Stimulated activated naive B cell treated with anti-CD40 and anti-IgM and Interleukin-4, amounts not matched to agents 10 μg/mL and 1 μg/mL and 100 μg/mL, for 72 hours (primary cell): Measurements from ENCODE around the gene GNPTG.
A peak's percentile ranks its signal among the peaks of the same experiment; 100 is the strongest.

Experiments used
- ATAC-seq, 2 donors: fragments of 150-1000 bp; cut with Tn5 transposase; replicated peaks; 2 replicates each; pipeline ENCODE4 v1.10.0; 2021; ENCODE audit warnings: moderate library complexity in 1 of 2
- DNase-seq: peaks from one replicate; pipeline ENCODE4 v3.0.0; 2021
- H3K27ac Mint-ChIP-seq: one replicate; pipeline ENCODE4 v1.8.0; 2022; ENCODE audit warnings: mild to moderate bottlenecking, mixed read lengths
- H3K27me3 Mint-ChIP-seq, 2 donors: one replicate each; pipeline ENCODE4 v1.8.0; 2022; ENCODE audit warnings: mixed read lengths in 2 of 2
- H3K36me3 Mint-ChIP-seq, 2 donors: one replicate each; pipeline ENCODE4 v1.8.0; 2022; ENCODE audit warnings: mixed read lengths in 2 of 2, mild to moderate bottlenecking in 1 of 2
- H3K4me1 Mint-ChIP-seq, 2 donors: one replicate each; pipeline ENCODE4 v1.8.0; 2022; ENCODE audit warnings: mixed read lengths in 2 of 2, mild to moderate bottlenecking in 1 of 2
- H3K4me3 Mint-ChIP-seq, 2 donors: one replicate each; pipeline ENCODE4 v1.8.0; 2022; ENCODE audit warnings: mild to moderate bottlenecking in 2 of 2, mixed read lengths in 2 of 2, moderate library complexity in 1 of 2
- H3K9me3 Mint-ChIP-seq, 2 donors: one replicate each; pipeline ENCODE4 v1.8.0; 2022; ENCODE audit warnings: mixed read lengths in 2 of 2, mild to moderate bottlenecking in 1 of 2

GNPTG gene

DNA sequence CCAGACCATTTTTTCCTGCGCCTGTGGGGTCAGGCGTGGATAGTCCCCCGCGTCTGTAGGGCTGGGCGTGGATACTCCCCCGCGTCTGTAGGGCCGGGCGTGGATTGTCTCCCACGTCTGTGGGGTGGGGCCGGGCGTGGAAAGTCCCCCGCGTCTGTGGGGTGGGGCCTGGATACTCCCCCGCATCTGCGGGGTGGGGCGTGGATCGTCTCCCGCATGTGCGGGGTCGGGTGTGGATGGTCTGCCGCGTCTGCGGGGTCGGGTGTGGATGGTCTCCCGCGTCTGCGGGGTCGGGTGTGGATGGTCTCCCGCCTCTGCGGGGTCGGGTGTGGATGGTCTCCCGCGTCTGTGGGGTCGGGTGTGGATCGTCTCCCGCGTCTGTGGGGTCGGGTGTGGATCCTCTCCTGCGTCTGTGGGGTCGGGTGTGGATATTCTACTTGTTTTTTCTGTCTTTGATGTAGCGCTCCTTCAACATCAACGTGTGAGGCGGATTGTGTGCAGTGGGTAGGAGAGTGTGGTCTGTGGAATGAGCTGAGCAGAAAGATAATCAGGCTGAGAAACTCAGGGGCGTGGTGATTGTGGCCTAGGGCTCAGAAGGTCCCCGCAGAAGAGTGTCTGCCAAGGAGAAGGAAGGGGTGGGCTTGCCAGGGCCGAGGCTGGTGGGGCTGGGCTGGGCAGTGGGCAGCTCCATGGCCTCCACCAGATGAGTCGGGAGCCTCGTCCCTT, 3.2 kb downstream of the GNPTG start:
- Mint-ChIP-seq H3K4me1 (peaks cover 39 to 73% of the 10 kb centered on the region in 2 donors), H3K4me3 (peak overlapping the region; percentile 39 to 48)
- no peak for ATAC-seq

GRCh38 chr16:1355591-1355990, 3.9 kb downstream of the GNPTG start:
- Mint-ChIP-seq H3K4me3 (peak overlapping the region; percentile 48 to 65), H3K36me3 (peaks cover 4 to 31% of the 10 kb centered on the region in 2 donors), H3K9me3 (no peaks in the 10 kb centered on the region), H3K4me1 (peaks cover 36 to 67% of the 10 kb centered on the region in 2 donors), H3K27me3 (no peaks in the 10 kb centered on the region), H3K27ac (peak overlapping the region; percentile 89)
- no peak for DNase-seq
- ATAC-seq: no peak

More for the DNA sequence above, 3.2 kb downstream of the GNPTG start:
- Mint-ChIP-seq H3K27ac (peak overlapping the region; percentile 89), H3K36me3 (peaks cover 3 to 32% of the 10 kb centered on the region in 2 donors), H3K27me3 (no peaks in the 10 kb centered on the region), H3K9me3 (no peaks in the 10 kb centered on the region)
- DNase-seq: no peak

DNA sequence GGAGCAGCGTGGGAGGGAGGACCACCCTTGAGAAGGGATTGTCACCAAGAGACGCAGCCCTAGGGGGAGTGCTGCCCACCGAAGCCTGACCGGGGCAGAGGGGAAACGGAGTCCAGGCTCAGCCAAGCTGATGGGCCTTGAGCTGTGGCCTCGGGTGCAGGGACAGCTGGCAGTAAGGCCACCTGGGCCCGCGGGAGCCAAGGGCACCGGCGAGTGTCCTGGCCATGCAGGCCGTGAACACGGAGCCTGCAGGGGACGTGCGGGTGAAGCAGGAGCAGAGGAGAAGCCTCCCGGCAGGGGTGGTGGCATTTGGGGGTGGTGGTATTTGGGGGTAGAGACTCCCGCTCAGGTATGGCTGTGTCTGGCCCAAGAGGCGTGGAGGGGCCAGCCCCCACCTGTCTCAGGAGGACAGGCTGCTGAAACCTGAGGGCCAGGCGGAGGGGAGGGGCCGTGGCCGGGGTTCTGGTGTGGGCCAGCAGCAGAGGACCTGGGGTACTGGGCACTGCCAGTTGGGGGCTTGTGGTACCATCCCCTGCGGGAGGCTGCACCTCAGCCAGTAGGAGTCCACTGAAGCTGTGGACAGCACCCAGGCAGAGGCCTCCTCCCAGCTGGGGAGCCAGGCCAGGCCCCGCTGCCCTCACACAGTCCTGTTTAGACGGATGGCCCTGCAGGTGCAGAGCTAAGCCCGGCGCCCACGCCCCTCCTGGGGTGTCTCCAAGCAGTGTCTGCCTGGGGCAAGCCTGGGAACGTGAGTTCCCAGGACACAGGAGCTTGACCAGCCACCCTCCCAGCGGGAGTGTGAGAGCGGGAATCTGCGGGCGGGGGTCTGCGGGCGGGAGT, 4.5 kb downstream of the GNPTG start:
- Mint-ChIP-seq H3K4me3 (no peak overlapping the region), H3K36me3 (peaks cover 4 to 31% of the 10 kb centered on the region in 2 donors), H3K27me3 (no peaks in the 10 kb centered on the region), H3K27ac (peak overlapping the region; percentile 89), H3K4me1 (peaks cover 35 to 64% of the 10 kb centered on the region in 2 donors), H3K9me3 (no peaks in the 10 kb centered on the region)
- DNase-seq (no peak), ATAC-seq (no peak)

DNA sequence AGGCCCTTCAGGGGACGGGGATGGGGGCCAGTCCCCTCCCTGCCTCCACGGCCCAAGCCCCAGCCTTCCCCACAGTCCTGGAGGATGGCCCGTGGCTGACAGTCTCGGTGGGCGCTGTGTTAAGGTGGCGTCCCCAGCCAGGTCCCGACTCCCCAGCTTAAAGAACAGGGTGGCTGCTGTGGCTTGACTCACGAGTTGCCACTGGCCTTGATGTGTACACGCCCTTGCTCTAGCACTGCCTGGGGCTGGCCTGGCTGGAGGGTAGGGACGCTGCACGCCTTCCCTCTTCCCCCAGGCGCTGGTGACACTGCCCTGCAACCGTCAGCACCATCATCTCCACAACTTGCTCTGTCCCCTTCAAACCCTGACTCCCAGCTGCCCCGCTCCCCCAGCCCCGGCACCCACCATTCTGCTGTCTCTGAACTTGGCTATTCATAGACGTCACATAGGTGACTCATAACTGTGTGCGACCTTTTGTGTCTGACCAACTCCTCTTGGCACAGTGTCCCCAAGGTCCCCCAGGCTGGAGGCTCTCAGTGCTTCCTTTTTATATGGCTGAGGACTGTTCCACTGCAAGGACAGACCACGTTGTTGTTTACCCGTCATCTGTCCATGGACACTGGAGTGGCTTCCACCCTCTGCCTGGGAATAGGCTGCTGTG, 6.3 kb downstream of the GNPTG start:
- no peaks in the 10 kb centered on the region for H3K9me3 Mint-ChIP-seq
- DNase-seq (no peak), ATAC-seq (peak; percentile 82 to 87)
- H3K4me1 Mint-ChIP-seq: peaks cover 32 to 57% of the 10 kb centered on the region in 2 donors
- H3K36me3 Mint-ChIP-seq: peaks cover 7 to 30% of the 10 kb centered on the region in 2 donors
- peak overlapping the region; percentile 31 for H3K27ac Mint-ChIP-seq
- no peaks in the 10 kb centered on the region for H3K27me3 Mint-ChIP-seq
- no peak overlapping the region for H3K4me3 Mint-ChIP-seq

DNA sequence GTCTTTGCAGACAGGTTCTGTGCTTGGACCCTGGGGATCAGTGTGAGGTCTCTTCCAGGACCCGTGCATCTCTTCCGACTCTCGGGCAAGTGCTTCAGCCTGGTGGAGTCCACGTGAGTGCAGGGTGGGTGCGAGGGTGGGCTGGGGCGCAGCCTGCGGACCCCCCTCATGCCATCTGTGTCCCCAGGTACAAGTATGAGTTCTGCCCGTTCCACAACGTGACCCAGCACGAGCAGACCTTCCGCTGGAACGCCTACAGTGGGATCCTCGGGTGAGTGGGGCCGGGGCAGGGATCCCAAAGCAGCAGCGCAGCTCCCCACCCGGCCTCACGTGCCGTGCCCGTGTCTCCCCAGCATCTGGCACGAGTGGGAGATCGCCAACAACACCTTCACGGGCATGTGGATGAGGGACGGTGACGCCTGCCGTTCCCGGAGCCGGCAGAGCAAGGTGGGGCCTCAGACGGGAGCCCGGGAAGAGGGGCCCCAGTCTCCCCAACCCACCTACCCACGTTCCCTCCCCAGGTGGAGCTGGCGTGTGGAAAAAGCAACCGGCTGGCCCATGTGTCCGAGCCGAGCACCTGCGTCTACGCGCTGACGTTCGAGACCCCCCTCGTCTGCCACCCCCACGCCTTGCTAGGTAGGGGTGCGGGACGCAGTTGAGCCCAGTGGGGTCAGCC, 10.1 kb downstream of the GNPTG start:
- H3K4me3 Mint-ChIP-seq: no peak overlapping the region
- no peak for ATAC-seq
- no peak for DNase-seq
- no peaks in the 10 kb centered on the region for H3K9me3 Mint-ChIP-seq
- H3K36me3 Mint-ChIP-seq: peaks cover 20 to 26% of the 10 kb centered on the region in 2 donors
- H3K27me3 Mint-ChIP-seq: no peaks in the 10 kb centered on the region
- H3K4me1 Mint-ChIP-seq: peaks cover 20 to 31% of the 10 kb centered on the region in 2 donors
- no peak overlapping the region for H3K27ac Mint-ChIP-seq

DNA sequence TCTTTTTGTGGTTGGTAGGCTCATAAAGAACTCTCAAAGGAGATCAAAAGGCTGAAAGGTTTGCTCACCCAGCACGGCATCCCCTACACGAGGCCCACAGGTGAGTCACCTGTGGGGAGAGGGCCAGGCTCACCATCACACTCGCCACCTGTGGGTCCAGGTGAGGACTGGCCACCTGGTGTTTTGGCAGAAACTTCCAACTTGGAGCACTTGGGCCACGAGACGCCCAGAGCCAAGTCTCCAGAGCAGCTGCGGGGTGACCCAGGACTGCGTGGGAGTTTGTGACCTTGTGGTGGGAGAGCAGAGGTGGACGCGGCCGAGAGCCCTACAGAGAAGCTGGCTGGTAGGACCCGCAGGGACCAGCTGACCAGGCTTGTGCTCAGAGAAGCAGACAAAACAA, 11.1 kb downstream of the GNPTG start:
- ATAC-seq (no peak), DNase-seq (no peak)
- no peak overlapping the region for H3K4me3 Mint-ChIP-seq
- H3K36me3 Mint-ChIP-seq: peaks cover 20 to 26% of the 10 kb centered on the region in 2 donors
- no peak overlapping the region for H3K27ac Mint-ChIP-seq
- no peaks in the 10 kb centered on the region for H3K27me3 Mint-ChIP-seq
- peaks cover 19 to 27% of the 10 kb centered on the region in 2 donors for H3K4me1 Mint-ChIP-seq
- no peaks in the 10 kb centered on the region for H3K9me3 Mint-ChIP-seq

DNA sequence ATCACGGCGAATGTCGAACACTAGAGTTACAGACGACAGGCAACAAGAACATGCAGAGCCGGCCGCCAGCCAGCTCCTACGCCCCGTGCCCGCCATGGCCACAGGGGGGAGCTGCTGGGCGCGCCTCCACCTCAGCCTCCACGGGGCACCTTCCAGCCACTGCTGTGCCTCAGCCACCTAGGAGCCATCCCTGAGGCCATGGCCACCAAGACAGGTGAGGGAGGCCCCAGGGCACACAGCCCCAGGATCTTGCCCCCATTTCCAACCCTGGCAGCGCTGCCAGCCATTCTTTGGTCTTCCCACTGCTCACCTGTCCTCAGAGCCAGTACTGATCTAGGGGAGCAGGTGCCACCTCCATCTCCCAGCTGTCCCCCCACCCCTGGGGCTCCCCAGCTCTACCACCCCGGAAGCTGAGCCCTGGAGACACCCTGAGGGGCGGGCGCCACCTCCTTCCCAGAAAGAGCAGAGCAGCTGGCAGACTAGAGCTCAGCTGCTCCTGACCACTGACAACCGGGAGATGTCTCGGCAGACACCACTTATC, 11.8 kb downstream of the GNPTG start:
- ATAC-seq (peak; percentile 94 to 95), DNase-seq (peak; percentile 48)
- Mint-ChIP-seq H3K4me1 (peaks cover 15 to 19% of the 10 kb centered on the region in 2 donors), H3K4me3 (no peak overlapping the region), H3K27ac (peak overlapping the region; percentile 59), H3K9me3 (no peaks in the 10 kb centered on the region), H3K36me3 (peaks cover 22 to 26% of the 10 kb centered on the region in 2 donors), H3K27me3 (no peaks in the 10 kb centered on the region)

DNA sequence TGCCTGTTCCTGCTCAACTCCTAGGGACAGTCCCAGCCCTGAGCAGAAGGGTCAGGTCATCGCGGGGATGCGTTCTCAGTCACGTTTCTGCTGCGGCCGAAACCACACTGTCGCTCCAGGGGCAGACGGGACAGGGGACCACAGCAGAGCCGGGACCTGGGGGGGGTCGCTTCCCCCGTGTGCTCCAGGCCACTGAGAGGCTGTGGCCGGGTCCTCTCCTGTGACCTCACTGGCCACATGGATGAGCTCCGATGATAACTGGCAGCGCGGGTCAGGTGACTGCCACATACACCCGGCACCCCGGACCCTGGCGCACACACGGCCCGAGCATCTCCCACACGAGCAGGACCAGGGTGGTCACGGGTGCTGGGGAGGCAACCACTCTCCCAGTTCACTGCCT, 12.8 kb downstream of the GNPTG start:
- Mint-ChIP-seq H3K9me3 (no peaks in the 10 kb centered on the region), H3K4me1 (peaks cover 15% of the 10 kb centered on the region in 2 donors), H3K27ac (no peak overlapping the region), H3K4me3 (no peak overlapping the region), H3K27me3 (no peaks in the 10 kb centered on the region), H3K36me3 (peaks cover 20 to 22% of the 10 kb centered on the region in 2 donors)
- ATAC-seq (no peak), DNase-seq (no peak)

DNA sequence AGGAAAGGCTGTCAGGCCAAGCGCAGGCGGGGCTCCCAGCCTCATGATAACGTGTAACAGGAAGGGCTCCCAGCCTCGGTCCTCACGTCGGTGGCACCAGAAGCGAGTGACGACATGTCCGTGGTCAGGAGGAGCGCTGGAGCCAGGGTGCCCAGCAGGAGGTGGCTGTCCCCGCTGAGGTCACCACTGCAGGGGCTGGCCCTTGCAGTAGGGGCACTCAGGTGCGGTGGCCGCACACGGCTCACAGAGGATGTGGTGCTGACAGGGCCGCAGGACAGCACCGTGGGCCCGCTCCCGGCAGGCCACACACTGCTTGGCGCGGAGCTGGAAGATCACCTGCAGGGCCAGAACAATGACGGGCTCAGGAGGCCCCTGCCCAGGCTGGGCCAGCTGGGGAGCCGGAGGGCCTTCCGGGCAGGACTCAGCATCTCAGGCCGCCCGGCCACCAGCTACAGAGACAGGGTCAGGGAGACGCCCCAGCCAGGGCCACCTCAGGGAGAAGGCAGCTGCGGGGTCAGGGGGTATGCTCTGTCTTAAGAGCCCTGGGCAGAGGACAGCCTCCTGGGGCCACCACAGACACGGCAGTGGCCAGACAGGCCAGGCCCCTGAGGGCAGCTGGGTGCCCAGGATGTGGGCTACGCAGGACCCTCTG, 14.5 kb downstream of the GNPTG start:
- Mint-ChIP-seq H3K4me1 (peaks cover 13 to 15% of the 10 kb centered on the region in 2 donors), H3K27me3 (no peaks in the 10 kb centered on the region), H3K27ac (peak overlapping the region; percentile 38), H3K36me3 (peaks cover 13 to 24% of the 10 kb centered on the region in 2 donors), H3K9me3 (no peaks in the 10 kb centered on the region), H3K4me3 (no peak overlapping the region)
- ATAC-seq: no peak
- DNase-seq: no peak

GRCh38 chr16:1366712-1367299, 15.1 kb downstream of the GNPTG start:
- peaks cover 19 to 27% of the 10 kb centered on the region in 2 donors for H3K36me3 Mint-ChIP-seq
- H3K27me3 Mint-ChIP-seq: no peaks in the 10 kb centered on the region
- H3K27ac Mint-ChIP-seq: no peak overlapping the region
- DNase-seq (no peak), ATAC-seq (no peak)
- H3K9me3 Mint-ChIP-seq: no peaks in the 10 kb centered on the region
- H3K4me1 Mint-ChIP-seq: peaks cover 13 to 15% of the 10 kb centered on the region in 2 donors
- no peak overlapping the region for H3K4me3 Mint-ChIP-seq

GRCh38 chr16:1367486-1368174, 15.9 kb downstream of the GNPTG start:
- H3K27ac Mint-ChIP-seq: peak overlapping the region; percentile 62
- no peak overlapping the region for H3K4me3 Mint-ChIP-seq
- H3K4me1 Mint-ChIP-seq: peaks cover 13 to 14% of the 10 kb centered on the region in 2 donors
- no peaks in the 10 kb centered on the region for H3K9me3 Mint-ChIP-seq
- ATAC-seq (no peak), DNase-seq (no peak)
- no peaks in the 10 kb centered on the region for H3K27me3 Mint-ChIP-seq
- H3K36me3 Mint-ChIP-seq: peaks cover 20 to 27% of the 10 kb centered on the region in 2 donors

- Mint-ChIP-seq H3K4me1 (peaks cover 3 to 8% of the 10 kb centered on the region in 2 donors), H3K4me3 (no peak overlapping the region), H3K27me3 (no peaks in the 10 kb centered on the region), H3K36me3 (peaks cover 17 to 18% of the 10 kb centered on the region in 2 donors), H3K27ac (no peak overlapping the region), H3K9me3 (no peaks in the 10 kb centered on the region)
- no peak for DNase-seq
- no peak for ATAC-seq
These were observed 19.6 kb downstream of the GNPTG start for GRCh38 chr16:1371054-1371978.
